GM19043 (cell line): ENCODE measurements around the gene HMGA1.

Experiments
- ATAC-seq: cut with Tn5 transposase; IDR thresholded peaks from one replicate; pipeline ENCODE4 v1.9.1; 2021; ENCODE audit warnings: low read depth; ENCODE audit not compliant: unreplicated experiment

HMGA1 gene

GRCh38 chr6:34285448-34286164 is 48.9 kb downstream of the HMGA1 start:
- no peak for ATAC-seq

- ATAC-seq, result no peak
Measured at GRCh38 chr6:34288581-34288980, 51.9 kb downstream of the HMGA1 start.

GRCh38 chr6:34289137-34289536 is 52.5 kb downstream of the HMGA1 start:
- no peak for ATAC-seq

GRCh38 chr6:34292954-34293353 is 56.3 kb downstream of the HMGA1 start:
- ATAC-seq, result no peak

GRCh38 chr6:34295721-34296120 is 59.0 kb downstream of the HMGA1 start:
- ATAC-seq, result peak; percentile 84
